ENCODE results near the gene FOXP4.

Gene FOXP4

DNA sequence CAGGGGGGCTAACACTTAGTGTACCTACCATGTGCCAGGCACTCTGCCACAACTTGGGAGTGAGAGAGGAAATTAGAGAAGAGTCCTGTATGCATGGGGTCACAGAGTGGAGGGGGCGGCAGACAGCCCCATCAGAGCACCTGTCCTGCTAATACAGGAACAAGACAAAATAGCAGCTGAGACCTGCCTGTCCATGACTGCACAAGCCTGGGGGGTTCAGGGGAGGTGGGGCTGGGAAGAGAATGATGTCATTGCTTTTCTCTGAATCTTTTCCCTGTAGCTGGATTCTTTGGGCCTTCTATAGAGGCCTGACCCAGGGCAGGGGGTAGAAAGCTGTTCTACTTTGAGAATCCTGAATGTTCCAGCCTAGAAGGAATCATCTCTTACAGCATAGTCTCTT is 37.4 kb downstream of the FOXP4 start:
- DNase-seq (ENCODE audit: low read depth in 2 of 2), result no peak

GRCh38 chr6:41584205-41584604 is 38.0 kb downstream of the FOXP4 start:
- no peak for DNase-seq (ENCODE audit: low read depth in 2 of 2)

DNA sequence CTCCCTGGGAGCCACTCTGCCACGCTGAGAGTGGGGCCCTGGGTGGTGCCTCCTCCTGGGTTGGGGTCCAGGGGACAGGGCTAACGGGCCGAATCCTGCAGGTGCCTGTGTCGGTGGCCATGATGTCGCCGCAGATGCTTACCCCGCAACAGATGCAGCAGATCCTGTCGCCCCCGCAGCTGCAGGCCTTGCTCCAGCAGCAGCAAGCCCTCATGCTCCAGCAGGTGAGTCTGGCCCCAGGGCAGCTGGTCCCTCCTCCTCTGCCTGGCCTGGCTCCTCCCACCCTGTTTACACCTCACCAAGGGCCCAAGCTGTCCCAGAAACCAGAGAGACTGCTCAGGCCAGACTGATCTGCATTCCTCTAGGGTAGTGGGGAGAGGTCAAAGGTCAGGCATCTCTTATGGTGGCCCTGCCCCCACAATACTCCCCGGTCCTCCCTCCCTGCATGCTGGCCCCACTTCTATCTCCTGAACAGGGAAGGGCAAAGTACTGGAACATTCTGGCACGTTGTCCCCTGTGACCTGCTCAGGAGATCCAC is 38.6 kb downstream of the FOXP4 start:
- DNase-seq (ENCODE audit: low read depth in 2 of 2), result no peak

GRCh38 chr6:41585605-41586004 is 39.4 kb downstream of the FOXP4 start:
- no peak for DNase-seq (ENCODE audit: low read depth in 2 of 2)

GRCh38 chr6:41586252-41587007 is 40.2 kb downstream of the FOXP4 start:
- DNase-seq (ENCODE audit: low read depth in 2 of 2), result no peak

DNA sequence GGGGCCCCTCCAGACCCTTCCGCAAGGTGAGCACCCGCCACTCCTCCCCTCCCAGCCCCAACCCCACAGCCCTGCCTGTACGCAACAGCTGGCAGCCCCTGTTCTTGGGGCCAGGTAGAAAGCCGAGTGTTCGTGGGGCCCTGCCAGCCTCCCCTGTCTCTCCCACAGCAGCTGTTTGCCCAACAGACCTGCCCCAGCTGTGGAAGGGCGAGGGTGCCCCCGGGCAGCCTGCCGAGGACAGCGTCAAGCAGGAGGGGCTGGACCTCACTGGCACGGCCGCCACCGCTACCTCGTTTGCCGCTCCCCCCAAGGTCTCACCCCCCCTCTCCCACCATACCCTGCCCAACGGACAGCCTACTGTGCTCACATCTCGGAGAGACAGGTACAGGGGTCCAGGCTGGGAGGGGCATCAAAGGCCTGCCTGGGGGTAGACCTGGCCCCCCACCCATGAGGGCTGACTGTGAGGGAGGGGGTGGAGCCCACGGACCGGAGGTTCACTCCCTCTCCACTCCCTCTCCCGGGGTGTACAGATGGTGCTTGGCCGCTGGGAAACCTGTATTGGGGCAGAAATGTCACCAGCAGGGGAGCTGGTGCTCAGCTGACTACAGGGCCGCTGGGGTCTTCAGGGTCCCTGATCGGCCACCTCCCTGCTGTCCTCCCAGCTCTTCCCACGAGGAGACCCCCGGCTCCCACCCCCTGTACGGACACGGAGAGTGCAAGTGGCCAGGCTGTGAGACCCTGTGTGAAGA is 41.1 kb downstream of the FOXP4 start:
- no peak for DNase-seq (ENCODE audit: low read depth in 2 of 2)

DNA sequence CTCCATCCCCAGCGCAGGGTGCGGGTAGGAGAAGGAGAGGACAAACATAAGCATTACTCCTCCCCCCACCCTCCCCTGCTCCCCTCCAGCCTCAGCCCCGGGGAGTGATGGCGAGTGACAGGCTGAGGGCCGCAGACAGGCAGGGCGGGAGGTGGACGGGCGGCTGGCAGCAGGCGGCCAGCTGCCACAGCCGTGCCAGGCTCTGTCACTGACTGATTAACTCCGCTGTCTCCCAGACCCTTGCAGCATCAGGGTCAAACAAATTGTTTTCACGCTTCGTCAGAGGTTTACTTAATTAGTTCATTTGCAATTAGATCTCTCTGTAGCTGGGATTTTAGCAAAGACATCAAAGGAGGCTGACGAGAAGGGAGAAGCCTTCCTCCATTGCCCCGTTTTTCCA is 41.9 kb downstream of the FOXP4 start:
- no peak for DNase-seq (ENCODE audit: low read depth in 2 of 2)

DNA sequence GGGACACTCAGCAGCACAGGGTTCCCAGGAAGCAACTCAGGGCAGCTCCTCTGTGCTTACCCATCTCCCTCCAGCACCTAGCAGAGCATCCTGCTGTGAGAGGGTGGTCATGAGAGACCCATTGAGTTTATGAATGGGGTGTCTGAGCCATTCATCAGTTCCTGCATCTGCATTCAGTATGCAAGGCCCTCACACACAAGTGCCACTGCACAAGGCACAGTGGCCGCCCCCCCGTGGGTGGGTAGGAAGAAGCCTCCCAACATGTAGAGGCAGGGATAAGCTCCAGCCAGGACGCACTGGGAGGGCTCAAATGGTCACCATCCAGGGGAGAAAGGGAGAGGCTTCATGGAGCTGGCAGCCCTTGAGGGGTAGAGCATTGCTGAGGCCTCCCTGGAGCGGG is 43.0 kb downstream of the FOXP4 start:
- no peak for DNase-seq (ENCODE audit: low read depth in 2 of 2)

DNA sequence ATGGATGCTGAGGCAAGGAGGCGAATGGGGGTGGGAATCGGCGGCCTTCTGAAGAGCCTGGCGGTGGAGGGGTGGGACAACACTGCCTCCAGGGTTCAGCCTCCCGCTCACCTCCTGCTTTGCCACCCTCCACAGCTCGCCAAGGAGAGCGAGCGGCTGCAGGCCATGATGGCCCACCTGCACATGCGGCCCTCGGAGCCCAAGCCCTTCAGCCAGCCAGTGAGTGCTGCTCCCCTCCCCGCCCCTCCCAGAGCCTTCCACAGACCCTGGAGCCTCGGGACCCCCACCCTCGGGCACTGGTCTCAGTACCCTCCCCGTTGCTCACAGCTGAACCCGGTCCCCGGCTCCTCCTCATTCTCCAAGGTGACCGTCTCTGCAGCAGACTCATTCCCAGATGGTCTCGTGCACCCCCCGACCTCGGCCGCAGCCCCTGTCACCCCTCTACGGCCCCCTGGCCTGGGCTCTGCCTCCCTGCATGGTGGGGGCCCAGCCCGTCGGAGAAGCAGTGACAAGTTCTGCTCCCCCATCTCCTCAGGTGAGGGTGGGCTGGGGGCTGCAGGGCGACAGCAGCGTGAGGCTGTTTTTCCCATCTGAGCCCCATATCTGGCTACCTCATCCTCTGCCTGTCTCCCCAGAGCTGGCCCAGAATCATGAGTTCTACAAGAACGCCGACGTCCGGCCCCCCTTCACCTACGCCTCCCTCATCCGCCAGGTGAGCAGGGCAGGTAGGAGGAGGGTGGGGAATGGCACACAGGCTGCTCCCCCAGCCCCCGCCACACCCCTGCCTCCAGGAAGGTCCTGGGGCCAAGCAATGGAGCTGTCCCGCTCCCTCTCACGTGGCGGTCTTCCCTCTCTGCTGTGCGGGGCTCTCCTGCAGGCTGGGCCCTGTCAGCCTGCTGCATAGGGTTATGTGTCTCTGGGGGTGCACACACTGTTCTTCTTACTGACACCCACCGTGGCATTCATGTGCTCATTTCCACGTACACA is 43.7 kb downstream of the FOXP4 start:
- DNase-seq (ENCODE audit: low read depth in 2 of 2), result no peak

GRCh38 chr6:41591122-41591521 is 44.9 kb downstream of the FOXP4 start:
- DNase-seq (ENCODE audit: low read depth in 2 of 2), result no peak

- DNase-seq (ENCODE audit: low read depth in 2 of 2), result peak; percentile 57 to 71
These were observed 45.8 kb downstream of the FOXP4 start for GRCh38 chr6:41591859-41592502.

DNA sequence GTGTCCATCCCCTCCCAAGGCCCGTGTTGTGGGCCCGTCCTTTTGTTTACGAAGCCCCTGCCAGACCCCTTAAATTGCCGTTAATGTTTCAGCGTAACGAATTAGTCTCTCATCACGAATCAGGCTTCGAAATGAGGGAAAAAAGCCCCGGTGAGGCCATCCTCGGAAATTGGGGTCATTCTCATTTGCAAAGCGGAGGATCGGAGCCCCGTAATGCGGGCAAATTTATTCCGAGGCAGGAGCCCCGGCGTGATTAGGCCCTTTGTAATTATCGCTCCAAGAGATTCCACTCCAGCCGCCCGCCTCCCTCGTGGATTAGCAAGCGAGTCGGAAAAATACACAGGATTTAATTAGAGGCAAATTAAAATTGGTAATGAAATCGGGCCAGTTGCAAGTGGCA is 47.2 kb downstream of the FOXP4 start:
- no peak for DNase-seq (ENCODE audit: low read depth in 2 of 2)

- no peak for DNase-seq (ENCODE audit: low read depth in 2 of 2)
These were observed 47.7 kb downstream of the FOXP4 start for GRCh38 chr6:41593839-41594238.

DNA sequence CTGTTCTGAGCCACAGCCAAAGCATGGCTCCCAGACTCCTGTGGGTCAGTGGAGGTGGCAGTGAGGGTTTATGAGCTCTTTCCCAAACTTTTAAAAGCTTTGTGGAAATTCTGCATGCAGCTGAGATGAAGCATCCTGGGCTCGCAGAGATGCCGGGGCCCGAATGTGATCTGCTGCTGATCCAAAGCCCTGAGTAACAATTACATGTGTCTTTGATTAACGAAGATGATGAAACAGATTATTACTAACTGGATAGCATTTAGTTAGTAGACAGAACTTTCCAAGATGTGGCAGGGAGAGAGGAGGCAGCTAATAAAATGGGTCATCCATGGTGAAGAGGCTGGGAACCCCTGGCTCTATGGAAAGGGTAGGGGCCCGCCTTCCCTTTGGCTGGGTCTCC is 48.1 kb downstream of the FOXP4 start:
- DNase-seq (ENCODE audit: low read depth in 2 of 2), result no peak

DNA sequence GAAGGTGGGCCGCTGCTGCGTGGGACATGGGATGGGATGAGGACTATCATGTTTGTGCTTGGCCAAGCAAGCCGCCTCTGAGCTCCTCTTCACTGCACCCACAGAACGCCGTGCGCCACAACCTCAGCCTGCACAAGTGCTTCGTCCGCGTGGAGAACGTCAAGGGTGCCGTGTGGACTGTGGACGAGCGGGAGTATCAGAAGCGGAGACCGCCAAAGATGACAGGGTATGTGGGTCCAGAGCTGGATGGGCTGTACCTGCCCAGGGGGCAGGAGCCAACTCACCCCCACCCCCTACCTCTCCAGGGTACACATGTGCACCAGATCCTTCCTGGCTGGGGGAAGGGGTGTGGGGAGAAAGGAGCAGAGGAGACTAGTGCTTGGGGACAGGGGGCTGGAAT is 48.6 kb downstream of the FOXP4 start:
- DNase-seq (ENCODE audit: low read depth in 2 of 2), result no peak

DNA sequence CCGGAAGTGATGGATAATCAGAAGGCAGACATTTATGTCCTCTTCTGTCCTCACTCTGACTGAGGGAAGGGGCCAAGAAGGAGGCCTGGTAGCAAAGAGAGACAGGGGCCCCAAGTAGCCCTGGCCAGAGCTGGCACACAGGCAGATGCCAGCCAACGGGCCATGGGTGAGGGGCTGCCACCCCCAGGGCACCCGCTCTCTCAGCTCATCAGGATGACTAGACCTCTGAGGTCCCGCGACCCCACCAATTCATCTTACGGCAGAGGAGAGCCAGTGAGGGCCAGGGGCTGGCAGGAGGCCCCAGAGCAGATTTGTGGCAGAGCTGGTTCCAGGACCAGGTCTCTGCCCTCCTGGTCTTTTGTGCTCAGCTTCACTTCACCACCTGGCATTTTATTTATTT is 49.0 kb downstream of the FOXP4 start:
- DNase-seq (ENCODE audit: low read depth in 2 of 2), result no peak

DNA sequence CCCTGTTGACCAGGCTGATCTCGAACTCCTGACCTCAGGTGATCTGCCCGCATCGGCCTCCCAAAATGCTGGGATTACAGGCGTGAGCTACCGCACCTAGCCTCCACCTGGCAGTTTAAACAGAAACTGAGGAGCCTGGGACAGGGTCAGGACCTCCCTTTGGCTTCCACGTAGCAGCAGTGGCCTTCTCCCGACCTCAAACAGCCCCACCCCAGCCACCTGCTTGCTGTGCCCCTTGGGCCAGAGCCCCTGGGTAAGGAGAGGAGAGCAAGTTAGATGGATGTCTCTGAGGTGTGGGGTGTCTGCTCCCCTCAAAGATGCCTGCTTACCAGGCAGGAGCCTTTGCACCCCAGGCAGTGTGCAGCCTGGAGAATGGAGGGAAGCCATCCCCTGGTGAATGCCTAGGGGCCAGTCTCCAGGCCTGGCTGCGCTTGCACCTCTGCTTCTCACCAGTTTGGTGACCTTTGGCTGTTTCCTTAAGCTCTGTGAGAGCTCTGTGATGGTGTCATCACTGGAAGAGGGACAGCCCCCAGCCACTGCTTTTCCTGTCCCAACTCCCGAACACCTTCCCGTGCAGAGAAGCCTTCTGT is 50.0 kb downstream of the FOXP4 start:
- no peak for DNase-seq (ENCODE audit: low read depth in 2 of 2)

DNA sequence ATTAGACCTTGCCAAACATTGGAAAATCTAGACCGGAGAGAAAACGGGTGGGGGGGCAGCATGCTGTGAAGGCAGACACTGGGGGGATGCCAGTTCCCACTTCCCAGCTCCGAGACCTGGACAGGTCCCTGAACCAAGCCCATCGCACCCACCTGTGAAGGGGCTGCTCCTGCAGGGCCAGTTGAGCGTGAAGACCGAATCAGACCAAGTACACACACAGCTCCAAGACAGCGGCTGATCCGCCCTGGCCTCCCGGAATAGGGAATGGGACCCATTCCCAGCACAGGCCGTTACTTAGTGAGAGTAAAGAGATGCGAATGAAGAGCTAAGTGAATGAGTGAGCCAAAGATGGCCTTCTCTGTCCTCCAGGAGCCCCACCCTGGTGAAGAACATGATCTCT is 50.6 kb downstream of the FOXP4 start:
- DNase-seq (ENCODE audit: low read depth in 2 of 2), result no peak

DNA sequence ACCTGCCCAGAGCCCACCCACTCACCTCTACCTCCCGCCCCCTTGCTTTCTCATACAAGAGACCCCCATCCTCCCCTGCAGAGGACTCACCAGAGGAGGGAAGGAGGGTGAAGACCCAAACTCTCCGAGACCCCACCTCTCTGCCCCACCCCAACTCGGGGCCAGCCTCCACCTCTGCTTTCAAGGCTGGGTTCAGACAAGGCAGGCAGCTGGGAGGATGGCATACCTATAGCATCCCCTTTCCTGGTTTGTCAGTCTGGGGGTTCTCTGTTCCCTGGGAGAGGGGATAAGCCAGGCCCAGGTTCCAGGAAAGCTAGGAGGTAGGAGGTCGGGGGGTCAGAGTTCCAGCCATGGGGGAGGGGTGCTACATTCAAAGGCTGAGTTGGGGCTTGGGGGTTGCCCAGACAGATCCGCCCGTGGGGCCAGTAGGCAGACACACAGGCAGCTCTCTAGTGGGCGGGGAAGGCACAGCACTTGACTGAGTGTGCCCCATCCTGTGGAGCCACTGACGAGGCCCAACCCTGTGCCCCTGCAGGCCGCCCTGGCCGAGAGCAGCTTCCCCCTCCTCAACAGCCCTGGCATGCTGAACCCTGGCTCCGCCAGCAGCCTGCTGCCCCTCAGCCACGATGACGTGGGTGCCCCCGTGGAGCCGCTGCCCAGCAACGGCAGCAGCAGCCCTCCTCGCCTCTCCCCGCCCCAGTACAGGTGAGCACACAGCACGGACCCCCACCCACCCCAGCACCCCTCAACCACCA is 51.2 kb downstream of the FOXP4 start:
- DNase-seq (ENCODE audit: low read depth in 2 of 2), result no peak

DNA sequence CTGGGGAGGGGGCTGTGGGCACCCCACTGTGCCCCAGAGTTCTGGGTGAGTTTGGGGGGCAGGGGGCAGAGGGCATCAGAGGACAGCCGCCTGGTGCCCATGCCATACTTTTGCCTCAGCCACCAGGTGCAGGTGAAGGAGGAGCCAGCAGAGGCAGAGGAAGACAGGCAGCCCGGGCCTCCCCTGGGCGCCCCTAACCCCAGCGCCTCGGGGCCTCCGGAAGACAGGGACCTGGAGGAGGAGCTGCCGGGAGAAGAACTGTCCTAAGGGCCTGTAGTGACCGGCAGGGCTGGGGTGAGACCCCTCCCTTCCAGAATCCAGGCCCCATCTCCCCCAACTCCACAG is 52.5 kb downstream of the FOXP4 start:
- DNase-seq (ENCODE audit: low read depth in 2 of 2), result no peak
